Brain microvascular endothelial cell (primary cell): ENCODE measurements around the gene TTC38.

ENCODE experiments used
- DNase-seq: peaks from one replicate; pipeline ENCODE4 v3.0.0-alpha.2; 2020
- H3K27ac ChIP-seq: fragments of 250-450 bp; sonication (Bioruptor Pico); 2 replicates; pipeline ENCODE4 v1.5.1; 2020; ENCODE audit warnings: mild to moderate bottlenecking, moderate library complexity
- H3K27me3 ChIP-seq: fragments of 250-450 bp; sonication (Bioruptor Pico); replicated peaks from 2 replicates; pipeline ENCODE4 v1.5.1; 2020; ENCODE audit warnings: mild to moderate bottlenecking
- H3K36me3 ChIP-seq: fragments of 250-450 bp; sonication (Bioruptor Pico); replicated peaks from 2 replicates; pipeline ENCODE4 v1.5.1; 2020; ENCODE audit warnings: mild to moderate bottlenecking
- H3K4me3 ChIP-seq: 2 replicates; pipeline ENCODE4 v1.5.1; 2011; ENCODE audit warnings: low read depth, mild to moderate bottlenecking, control low read depth, low read length, moderate library complexity
- in situ Hi-C: cut with HindIII; loops from 2 replicates; pipeline ENCODE4 v1.10.0; 2017; ENCODE audit warnings: low sequenced_read_pairs, low pct_ligation_motif_present
- TF ChIP-seq, protein P1 (sequence below): IDR thresholded peaks from 2 replicates; pipeline ENCODE4 v1.5.1; 2011; ENCODE audit warnings: low read depth, mild to moderate bottlenecking, moderate library complexity, low read length, control low read depth, inconsistent platforms; ENCODE audit errors: missing control alignments

TTC38 gene

DNA sequence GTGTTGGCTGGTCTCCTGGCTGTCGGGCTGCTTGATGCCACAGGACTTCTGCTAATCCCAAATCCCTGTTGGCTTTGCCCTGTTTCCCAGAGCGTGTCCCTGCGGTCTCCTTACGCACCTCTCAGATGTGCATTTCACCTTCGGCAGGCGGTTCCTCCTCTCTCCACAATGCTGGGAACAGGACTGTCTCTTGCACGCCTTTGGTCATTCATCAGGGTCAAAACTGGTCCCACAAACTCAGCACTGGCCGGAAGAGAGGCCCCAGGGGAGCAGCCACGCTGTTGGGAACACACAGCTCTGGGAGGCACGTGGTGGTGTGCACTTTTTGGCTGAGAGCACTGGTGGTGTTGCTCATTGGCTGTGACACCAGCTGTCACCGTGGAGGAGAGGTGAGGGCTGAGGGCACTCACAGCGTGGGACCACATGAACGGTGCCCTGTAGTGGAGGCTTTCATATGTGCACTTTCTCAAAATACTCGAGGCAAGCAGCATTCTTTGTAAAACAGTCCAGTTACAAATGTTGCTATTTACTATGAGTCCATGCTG lies 52.4 kb downstream of the TTC38 start:
- DNase-seq: no peak
- Histone ChIP-seq H3K27me3 (no peaks in the 10 kb centered on the region), H3K4me3 (no peak overlapping the region), H3K27ac (no peak overlapping the region), H3K36me3 (no peaks in the 10 kb centered on the region)
- in situ Hi-C loops: loop anchor here (25.0 kb wide), 1 partner anchor 183 kb away; no protein-coding TSS in a partner anchor
- TF ChIP-seq, protein P1, sequence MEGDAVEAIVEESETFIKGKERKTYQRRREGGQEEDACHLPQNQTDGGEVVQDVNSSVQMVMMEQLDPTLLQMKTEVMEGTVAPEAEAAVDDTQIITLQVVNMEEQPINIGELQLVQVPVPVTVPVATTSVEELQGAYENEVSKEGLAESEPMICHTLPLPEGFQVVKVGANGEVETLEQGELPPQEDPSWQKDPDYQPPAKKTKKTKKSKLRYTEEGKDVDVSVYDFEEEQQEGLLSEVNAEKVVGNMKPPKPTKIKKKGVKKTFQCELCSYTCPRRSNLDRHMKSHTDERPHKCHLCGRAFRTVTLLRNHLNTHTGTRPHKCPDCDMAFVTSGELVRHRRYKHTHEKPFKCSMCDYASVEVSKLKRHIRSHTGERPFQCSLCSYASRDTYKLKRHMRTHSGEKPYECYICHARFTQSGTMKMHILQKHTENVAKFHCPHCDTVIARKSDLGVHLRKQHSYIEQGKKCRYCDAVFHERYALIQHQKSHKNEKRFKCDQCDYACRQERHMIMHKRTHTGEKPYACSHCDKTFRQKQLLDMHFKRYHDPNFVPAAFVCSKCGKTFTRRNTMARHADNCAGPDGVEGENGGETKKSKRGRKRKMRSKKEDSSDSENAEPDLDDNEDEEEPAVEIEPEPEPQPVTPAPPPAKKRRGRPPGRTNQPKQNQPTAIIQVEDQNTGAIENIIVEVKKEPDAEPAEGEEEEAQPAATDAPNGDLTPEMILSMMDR: no peak

DNA sequence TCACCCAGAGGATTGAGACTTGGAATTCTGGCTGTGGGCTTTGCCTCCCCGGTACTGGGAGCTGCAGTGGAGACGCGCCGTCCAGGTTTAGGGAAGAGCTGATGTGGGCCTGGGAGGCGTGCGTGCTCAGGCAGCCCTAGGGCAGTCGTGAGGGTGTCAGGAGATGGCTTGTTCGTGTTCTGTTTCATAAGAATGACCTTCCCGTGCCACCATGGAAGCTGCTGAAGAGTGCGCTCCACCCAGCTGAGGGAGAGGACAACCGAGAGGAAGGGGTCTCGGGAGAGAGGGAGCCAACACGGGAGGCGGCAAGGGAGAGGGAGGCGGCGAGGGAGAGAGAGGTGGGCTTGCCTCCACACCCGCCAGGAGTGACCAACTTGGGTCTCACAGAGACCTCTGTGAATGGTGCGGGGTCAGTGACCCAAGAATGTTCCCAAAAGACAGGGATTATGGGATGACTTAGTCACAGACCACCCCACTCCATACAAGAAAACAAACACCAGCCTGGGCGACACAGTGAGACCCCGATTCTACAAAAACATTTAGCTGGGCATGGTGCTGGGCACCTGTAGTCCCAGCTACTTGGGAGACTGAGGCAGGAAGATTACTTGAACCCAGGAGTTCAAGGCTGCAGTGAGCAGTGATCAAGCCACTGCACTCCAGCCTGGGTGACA lies 53.0 kb downstream of the TTC38 start:
- in situ Hi-C loops: loop anchor here (25.0 kb wide), 1 partner anchor 184 kb away; no protein-coding TSS in a partner anchor
- Histone ChIP-seq H3K27ac (no peak overlapping the region), H3K36me3 (no peaks in the 10 kb centered on the region), H3K27me3 (no peaks in the 10 kb centered on the region), H3K4me3 (no peak overlapping the region)
- DNase-seq: no peak
- TF ChIP-seq, protein P1: no peak

DNA sequence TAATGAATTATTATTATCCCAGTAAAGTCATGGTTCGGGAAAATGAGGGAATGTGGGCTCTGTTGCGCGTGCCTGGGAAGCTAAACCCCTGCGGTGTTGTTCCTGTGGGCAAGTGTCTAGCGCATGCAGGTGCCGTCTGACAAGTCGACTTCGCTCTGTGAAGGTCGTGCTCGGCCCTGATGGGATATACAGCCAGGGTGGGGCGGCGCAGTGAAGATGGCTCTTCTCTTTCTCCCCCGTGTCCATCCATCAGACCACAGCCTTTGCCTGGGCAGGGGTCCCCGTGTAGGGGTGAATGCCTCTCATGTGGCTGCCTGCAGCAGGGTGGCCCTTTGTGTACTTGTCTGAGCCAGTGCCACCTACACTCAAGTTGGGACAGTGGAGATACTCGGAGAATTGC lies 54.9 kb downstream of the TTC38 start:
- Histone ChIP-seq H3K4me3 (no peak overlapping the region), H3K36me3 (no peaks in the 10 kb centered on the region), H3K27ac (no peak overlapping the region), H3K27me3 (no peaks in the 10 kb centered on the region)
- TF ChIP-seq, protein P1: no peak
- in situ Hi-C loops: loop anchor here (25.0 kb wide), 1 partner anchor 185 kb away; no protein-coding TSS in a partner anchor
- DNase-seq: no peak

DNA sequence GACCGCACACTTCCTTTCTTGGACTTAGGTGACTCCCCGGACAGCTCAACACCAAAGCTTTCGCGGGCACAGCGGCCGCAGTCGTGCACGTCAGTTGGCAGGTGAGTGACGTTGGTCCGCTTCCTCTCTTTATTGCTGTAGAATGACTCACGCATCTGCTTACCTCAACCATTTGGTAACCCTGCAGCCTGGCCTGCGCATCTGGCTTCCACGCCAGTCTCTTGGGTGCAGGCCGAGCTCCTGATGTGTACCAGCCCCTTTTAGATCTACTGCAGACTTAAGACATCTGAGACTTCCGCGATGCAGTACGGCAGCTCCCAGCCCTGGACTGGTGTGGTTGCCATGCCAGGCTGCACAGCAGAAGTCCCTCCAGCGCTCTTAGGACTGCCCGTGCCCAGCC lies 55.4 kb downstream of the TTC38 start:
- Histone ChIP-seq H3K4me3 (no peak overlapping the region), H3K36me3 (no peaks in the 10 kb centered on the region), H3K27me3 (no peaks in the 10 kb centered on the region), H3K27ac (no peak overlapping the region)
- DNase-seq: no peak
- TF ChIP-seq, protein P1: no peak
- in situ Hi-C loops: loop anchor here (25.0 kb wide), 1 partner anchor 186 kb away; no protein-coding TSS in a partner anchor

DNA sequence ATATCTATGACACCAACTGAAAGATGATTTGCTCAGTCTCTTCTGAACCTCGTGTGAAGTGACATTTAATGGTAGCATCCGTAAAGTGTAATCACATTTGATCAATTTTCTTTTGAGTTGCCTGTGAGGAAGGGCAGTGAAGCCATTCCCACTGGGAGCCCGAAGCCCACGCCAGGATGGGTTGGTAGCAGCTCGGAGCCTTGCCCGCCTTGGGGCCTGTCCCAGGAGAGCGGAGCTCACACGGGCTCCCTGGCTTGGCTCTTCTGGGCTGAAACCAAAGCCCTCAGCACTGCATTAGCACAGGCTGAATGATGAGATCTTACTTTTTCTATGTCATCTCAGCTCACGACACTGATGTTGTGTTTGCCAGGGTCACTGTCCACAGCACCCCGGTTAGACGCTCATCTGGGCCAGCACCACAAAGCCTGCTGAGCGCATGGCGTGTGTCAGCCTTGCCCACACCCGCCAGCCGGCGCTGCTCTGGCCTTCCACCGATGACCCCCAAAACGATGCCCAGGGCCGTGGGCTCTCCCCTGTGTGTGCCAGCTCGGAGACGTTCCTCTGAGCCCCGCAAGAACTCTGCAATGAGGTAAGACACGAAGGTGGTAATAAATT lies 58.4 kb downstream of the TTC38 start:
- in situ Hi-C loops: loop anchor here (25.0 kb wide), 1 partner anchor 161 kb away; no protein-coding TSS in a partner anchor
- peaks cover 4% of the 10 kb centered on the region for H3K36me3 ChIP-seq
- TF ChIP-seq, protein P1: no peak

More for the DNA sequence above, 58.4 kb downstream of the TTC38 start:
- H3K4me3 ChIP-seq: no peak overlapping the region
- DNase-seq: no peak
- H3K27ac ChIP-seq: no peak overlapping the region
- no peaks in the 10 kb centered on the region for H3K27me3 ChIP-seq
